ENCODE data around the gene EDARADD. TPM values are rescaled to one million over a fixed set of nuclear protein-coding genes. Genes with fewer than 3 reads are reported as not detected.

The EDARADD gene
- polyA plus RNA-seq, 2 donors = 2.0 TPM

- Histone ChIP-seq H3K4me1 (ENCODE audit: control insufficient read depth in 2 of 2, insufficient read depth in 2 of 2, low read length in 1 of 2) (peaks cover 0 to 5% of the 10 kb centered on the region in 2 donors), H3K36me3 (ENCODE audit: control insufficient read depth in 2 of 2, insufficient read depth in 2 of 2, low read length in 1 of 2) (peaks cover 0 to 2% of the 10 kb centered on the region in 2 donors), H3K4me3 (ENCODE audit: low read depth in 1 of 2, low read length in 2 of 2) (no peak overlapping the region), H3K27ac (ENCODE audit: low read depth in 2 of 2, low read length in 1 of 2) (no peak overlapping the region), H3K27me3 (ENCODE audit: control insufficient read depth in 1 of 2, insufficient read depth in 2 of 2, low read length in 2 of 2) (no peaks in the 10 kb centered on the region), H3K9me3 (ENCODE audit: control insufficient read depth in 2 of 2, insufficient read depth in 1 of 2, low read depth in 1 of 2, low read length in 1 of 2) (no peaks in the 10 kb centered on the region)
- WGBS, 2 donors = 66 to 71% methylated on average over 1 of the region's 1 CpG
Measured at GRCh38 chr1:236530286-236530685, 136.2 kb downstream of the EDARADD start.

- H3K27ac ChIP-seq (ENCODE audit: low read depth in 2 of 2, low read length in 1 of 2) = no peak overlapping the region
- peaks cover 0 to 5% of the 10 kb centered on the region in 2 donors for H3K4me1 ChIP-seq (ENCODE audit: control insufficient read depth in 2 of 2, insufficient read depth in 2 of 2, low read length in 1 of 2)
- no peak overlapping the region for H3K4me3 ChIP-seq (ENCODE audit: low read depth in 1 of 2, low read length in 2 of 2)
- WGBS, 2 donors = 75 to 77% methylated on average over 5 of the region's 5 CpGs
- H3K27me3 ChIP-seq (ENCODE audit: control insufficient read depth in 1 of 2, insufficient read depth in 2 of 2, low read length in 2 of 2) = no peaks in the 10 kb centered on the region
- no peaks in the 10 kb centered on the region for H3K9me3 ChIP-seq (ENCODE audit: control insufficient read depth in 2 of 2, insufficient read depth in 1 of 2, low read depth in 1 of 2, low read length in 1 of 2)
- peaks cover 2 to 6% of the 10 kb centered on the region in 2 donors for H3K36me3 ChIP-seq (ENCODE audit: control insufficient read depth in 2 of 2, insufficient read depth in 2 of 2, low read length in 1 of 2)
Measured at GRCh38 chr1:236530959-236531358, 136.9 kb downstream of the EDARADD start.

- Histone ChIP-seq H3K4me3 (ENCODE audit: low read depth in 1 of 2, low read length in 2 of 2) (no peak overlapping the region), H3K27ac (ENCODE audit: low read depth in 2 of 2, low read length in 1 of 2) (no peak overlapping the region), H3K27me3 (ENCODE audit: control insufficient read depth in 1 of 2, insufficient read depth in 2 of 2, low read length in 2 of 2) (no peaks in the 10 kb centered on the region), H3K4me1 (ENCODE audit: control insufficient read depth in 2 of 2, insufficient read depth in 2 of 2, low read length in 1 of 2) (peaks cover 0 to 5% of the 10 kb centered on the region in 2 donors), H3K36me3 (ENCODE audit: control insufficient read depth in 2 of 2, insufficient read depth in 2 of 2, low read length in 1 of 2) (peaks cover 2 to 7% of the 10 kb centered on the region in 2 donors), H3K9me3 (ENCODE audit: control insufficient read depth in 2 of 2, insufficient read depth in 1 of 2, low read depth in 1 of 2, low read length in 1 of 2) (no peaks in the 10 kb centered on the region)
- 84 to 91% methylated on average over 4 of the region's 4 CpGs for WGBS, 2 donors
Measured at GRCh38 chr1:236532850-236533249, 138.8 kb downstream of the EDARADD start.

- H3K9me3 ChIP-seq (ENCODE audit: control insufficient read depth in 2 of 2, insufficient read depth in 1 of 2, low read depth in 1 of 2, low read length in 1 of 2) = no peaks in the 10 kb centered on the region
- no peak overlapping the region for H3K27ac ChIP-seq (ENCODE audit: low read depth in 2 of 2, low read length in 1 of 2)
- H3K27me3 ChIP-seq (ENCODE audit: control insufficient read depth in 1 of 2, insufficient read depth in 2 of 2, low read length in 2 of 2) = no peaks in the 10 kb centered on the region
- WGBS, 2 donors = 36 to 56% methylated on average over 4 of the region's 4 CpGs
- peaks cover 14 to 15% of the 10 kb centered on the region in 2 donors for H3K36me3 ChIP-seq (ENCODE audit: control insufficient read depth in 2 of 2, insufficient read depth in 2 of 2, low read length in 1 of 2)
- H3K4me1 ChIP-seq (ENCODE audit: control insufficient read depth in 2 of 2, insufficient read depth in 2 of 2, low read length in 1 of 2) = peaks cover 0 to 5% of the 10 kb centered on the region in 2 donors
- no peak overlapping the region for H3K4me3 ChIP-seq (ENCODE audit: low read depth in 1 of 2, low read length in 2 of 2)
Measured at GRCh38 chr1:236534151-236534651, 140.1 kb downstream of the EDARADD start.

Other genes with a start within 250 kb of the EDARADD start
- gene ERO1B, start 112.3 kb upstream of the EDARADD start, polyA plus RNA-seq = 1 to 10 TPM; 1.1 to 1.8 TPM
- gene LGALS8, start 129.7 kb downstream of the EDARADD start, polyA plus RNA-seq = 10 to 100 TPM; 22.1 to 22.6 TPM
- 1 to 10 TPM; 3.7 to 5.4 TPM for gene HEATR1, start 210.2 kb downstream of the EDARADD start, polyA plus RNA-seq